Retinal pigment epithelial cell (primary cell): Measurements from ENCODE around the gene IDH3G.

Experiments used
- DNase-seq: peaks from one replicate; pipeline ENCODE4 v3.0.0-alpha.2; 2010; ENCODE audit warnings: low read depth
- H3K4me3 ChIP-seq: 2 replicates; pipeline ENCODE4 v1.5.1; 2011; ENCODE audit warnings: mild to moderate bottlenecking, low read length, control low read depth, moderate library complexity
- TF ChIP-seq, protein P1 (sequence below): conservative IDR thresholded peaks from 2 replicates; pipeline ENCODE4 v1.5.1; 2011; ENCODE audit warnings: low read depth, low read length, control low read depth, inconsistent platforms

Gene IDH3G

GRCh38 chrX:153829549-153829798, 35.3 kb upstream of the IDH3G start:
- no peak for DNase-seq
- TF ChIP-seq, protein P1, sequence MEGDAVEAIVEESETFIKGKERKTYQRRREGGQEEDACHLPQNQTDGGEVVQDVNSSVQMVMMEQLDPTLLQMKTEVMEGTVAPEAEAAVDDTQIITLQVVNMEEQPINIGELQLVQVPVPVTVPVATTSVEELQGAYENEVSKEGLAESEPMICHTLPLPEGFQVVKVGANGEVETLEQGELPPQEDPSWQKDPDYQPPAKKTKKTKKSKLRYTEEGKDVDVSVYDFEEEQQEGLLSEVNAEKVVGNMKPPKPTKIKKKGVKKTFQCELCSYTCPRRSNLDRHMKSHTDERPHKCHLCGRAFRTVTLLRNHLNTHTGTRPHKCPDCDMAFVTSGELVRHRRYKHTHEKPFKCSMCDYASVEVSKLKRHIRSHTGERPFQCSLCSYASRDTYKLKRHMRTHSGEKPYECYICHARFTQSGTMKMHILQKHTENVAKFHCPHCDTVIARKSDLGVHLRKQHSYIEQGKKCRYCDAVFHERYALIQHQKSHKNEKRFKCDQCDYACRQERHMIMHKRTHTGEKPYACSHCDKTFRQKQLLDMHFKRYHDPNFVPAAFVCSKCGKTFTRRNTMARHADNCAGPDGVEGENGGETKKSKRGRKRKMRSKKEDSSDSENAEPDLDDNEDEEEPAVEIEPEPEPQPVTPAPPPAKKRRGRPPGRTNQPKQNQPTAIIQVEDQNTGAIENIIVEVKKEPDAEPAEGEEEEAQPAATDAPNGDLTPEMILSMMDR, result no peak
- no peak overlapping the region for H3K4me3 ChIP-seq

DNA sequence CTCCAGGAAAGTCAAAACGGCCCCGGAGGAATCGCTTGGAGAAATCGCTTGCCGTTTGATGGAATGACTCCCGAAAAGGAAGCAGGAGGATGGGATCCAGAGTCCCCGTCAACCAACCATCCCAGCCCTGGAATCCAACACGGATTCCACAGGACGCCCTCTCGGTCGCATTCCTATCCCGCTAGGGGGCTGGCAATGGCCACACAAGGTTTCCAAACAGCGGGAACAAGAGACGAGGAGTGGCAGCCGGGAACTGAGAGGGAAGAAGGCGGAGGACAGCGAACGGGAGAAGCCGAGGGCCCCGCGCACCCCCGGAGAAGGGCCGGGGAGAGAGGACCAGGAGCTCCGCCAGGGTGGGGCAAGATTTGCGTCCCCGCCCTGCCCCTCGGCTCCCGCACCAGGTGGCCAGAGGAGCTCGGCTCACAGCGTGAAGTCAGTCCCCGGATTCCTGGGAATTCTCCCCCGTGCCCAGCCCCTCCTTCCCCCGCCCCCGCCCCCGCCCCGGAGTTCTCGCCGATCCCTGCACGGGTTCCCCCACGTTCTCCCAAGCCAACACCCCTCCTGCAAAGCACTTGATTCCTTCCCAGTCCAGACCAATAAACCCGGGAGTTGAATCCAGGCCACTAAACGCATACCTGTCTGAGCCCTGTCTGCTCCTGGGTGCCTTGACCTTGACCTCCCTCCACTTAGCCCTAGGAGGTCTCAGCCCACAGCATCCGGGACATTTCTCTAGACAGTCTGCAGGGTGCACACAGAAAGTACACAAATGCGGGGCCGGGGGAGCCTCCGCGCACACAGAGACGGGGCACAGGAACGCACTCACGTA, 34.8 kb upstream of the IDH3G start:
- TF ChIP-seq, protein P1, result no peak
- no peak overlapping the region for H3K4me3 ChIP-seq
- no peak for DNase-seq

DNA sequence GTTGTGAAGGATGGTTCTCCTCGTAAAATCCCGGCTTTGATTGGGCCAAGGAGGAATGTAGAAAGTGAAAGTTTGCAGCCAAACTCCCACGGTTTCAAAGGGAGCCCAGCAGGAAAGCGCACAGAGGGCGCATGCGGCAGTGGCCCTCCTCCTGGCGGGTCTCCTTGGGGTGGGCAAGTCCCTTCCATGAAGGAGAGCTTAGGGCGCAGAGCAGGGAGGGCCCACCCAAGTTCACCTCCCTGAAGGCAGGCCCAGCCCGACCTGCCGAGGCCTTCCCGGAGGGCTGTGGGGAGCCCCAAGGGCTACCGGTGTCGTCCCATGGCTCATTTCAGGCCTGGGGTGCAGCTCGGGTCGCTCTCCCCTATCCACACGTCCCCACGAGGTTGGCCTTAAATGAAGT, 34.1 kb upstream of the IDH3G start:
- TF ChIP-seq, protein P1, result no peak
- no peak overlapping the region for H3K4me3 ChIP-seq
- no peak for DNase-seq

- no peak for DNase-seq
- no peak overlapping the region for H3K4me3 ChIP-seq
- TF ChIP-seq, protein P1, result no peak
Measured at GRCh38 chrX:153827903-153828302, 33.7 kb upstream of the IDH3G start.

- no peak overlapping the region for H3K4me3 ChIP-seq
- DNase-seq, result no peak
- TF ChIP-seq, protein P1, result no peak
Measured at GRCh38 chrX:153827016-153827415, 32.8 kb upstream of the IDH3G start.

DNA sequence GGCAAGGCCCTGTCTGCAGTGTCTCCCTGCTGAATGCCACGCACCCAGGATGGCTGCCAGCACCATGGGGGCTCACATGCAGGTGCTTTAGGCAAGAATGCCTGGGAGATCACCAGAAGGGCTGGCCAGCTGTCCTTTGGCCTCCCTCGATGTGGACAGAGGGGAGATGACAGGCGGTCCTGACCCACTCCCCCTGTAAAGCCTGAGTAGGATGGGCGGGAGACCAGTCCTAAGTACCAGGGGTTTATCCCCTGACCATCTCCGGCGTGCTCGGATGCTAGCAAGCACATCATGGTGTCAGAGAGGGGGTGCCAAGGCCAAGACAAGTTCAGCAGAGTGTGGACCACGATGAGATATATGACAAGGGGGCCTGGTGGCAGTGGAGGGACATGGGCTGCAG, 30.9 kb upstream of the IDH3G start:
- DNase-seq, result no peak
- TF ChIP-seq, protein P1, result no peak
- H3K4me3 ChIP-seq, result no peak overlapping the region

DNA sequence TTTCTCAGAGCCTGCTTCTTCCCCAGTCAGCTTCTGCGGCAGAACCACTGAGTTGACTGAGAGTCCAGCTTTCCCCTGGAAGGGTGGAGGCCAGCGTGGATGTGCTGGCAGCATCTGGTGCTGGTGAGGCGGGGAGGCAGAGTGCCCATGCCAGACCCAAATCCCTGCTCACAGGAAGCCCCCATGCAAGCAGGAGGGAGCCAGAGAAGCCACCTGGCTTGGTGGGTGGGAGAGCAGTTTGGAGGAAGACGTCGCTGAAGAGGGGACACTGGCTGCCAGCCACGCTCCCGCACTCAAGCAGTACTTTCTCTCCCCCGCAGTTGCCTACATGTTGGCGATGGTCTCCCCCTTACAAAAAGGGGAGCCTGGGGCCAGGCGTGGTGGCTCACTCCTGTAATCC, 30.2 kb upstream of the IDH3G start:
- no peak for DNase-seq
- TF ChIP-seq, protein P1, result no peak
- no peak overlapping the region for H3K4me3 ChIP-seq
